Osteocyte (in vitro differentiated cells): ENCODE results near the gene TMEM231. TPM values are rescaled to one million over a fixed set of nuclear protein-coding genes. Genes with fewer than 3 reads are reported as not detected.
"Not testable (repeated sequence)": the region's sequence is repeated elsewhere in the genome, so short reads cannot be mapped to it uniquely, and the experiment has no call there.

ENCODE experiments used
- DNase-seq: peaks from one replicate; pipeline ENCODE4 v3.0.0; 2021; ENCODE audit warnings: mixed read lengths; ENCODE audit not compliant: unreplicated experiment; ENCODE audit errors: extremely low spot score
- H3K27ac Mint-ChIP-seq: one replicate; pipeline ENCODE4 v1.8.0; 2021; ENCODE audit warnings: mild to moderate bottlenecking, mixed read lengths; ENCODE audit not compliant: unreplicated experiment
- H3K27me3 Mint-ChIP-seq: one replicate; pipeline ENCODE4 v1.8.0; 2021; ENCODE audit warnings: mixed read lengths; ENCODE audit not compliant: unreplicated experiment
- H3K36me3 Mint-ChIP-seq: one replicate; pipeline ENCODE4 v1.8.0; 2021; ENCODE audit warnings: mixed read lengths; ENCODE audit not compliant: unreplicated experiment
- H3K4me1 Mint-ChIP-seq: one replicate; pipeline ENCODE4 v1.8.0; 2021; ENCODE audit warnings: mixed read lengths; ENCODE audit not compliant: unreplicated experiment
- H3K4me3 Mint-ChIP-seq: one replicate; pipeline ENCODE4 v1.8.0; 2021; ENCODE audit warnings: mild to moderate bottlenecking, moderate library complexity, mixed read lengths; ENCODE audit not compliant: unreplicated experiment
- H3K9me3 Mint-ChIP-seq: one replicate; pipeline ENCODE4 v1.8.0; 2021; ENCODE audit warnings: mixed read lengths; ENCODE audit not compliant: unreplicated experiment
- CTCF ChIP-seq: fragments of 200-600 bp; sonication (generic); IDR thresholded peaks from 2 replicates; pipeline ENCODE4 v1.5.0; 2021; ENCODE audit warnings: antibody characterized with exemption, mild to moderate bottlenecking, moderate library complexity
- total RNA-seq: library from RNA; stranded (reverse); gene quantifications from 2 replicates; pipeline ENCODE4 v1.2.1, GENCODE V29; 2021

The TMEM231 gene
- total RNA-seq, 1 donor from 2014 or later, result 8.3 TPM

- Mint-ChIP-seq H3K4me3 (no peak overlapping the region), H3K9me3 (no peaks in the 10 kb centered on the region), H3K4me1 (peaks cover 24% of the 10 kb centered on the region), H3K27me3 (peaks cover 16% of the 10 kb centered on the region), H3K36me3 (no peaks in the 10 kb centered on the region), H3K27ac (no peak overlapping the region)
- DNase-seq, result no peak
- TF ChIP-seq CTCF, result no peak
These were observed 2.9 kb upstream of the TMEM231 start for GRCh38 chr16:75558846-75559401.

GRCh38 chr16:75556431-75556950 is 439 bp upstream of the TMEM231 start:
- Mint-ChIP-seq H3K4me3 (peak overlapping the region; percentile 97), H3K4me1 (peaks cover 24% of the 10 kb centered on the region), H3K27me3 (no peaks in the 10 kb centered on the region), H3K36me3 (no peaks in the 10 kb centered on the region), H3K9me3 (no peaks in the 10 kb centered on the region), H3K27ac (peak overlapping the region; percentile 99)
- no peak for TF ChIP-seq CTCF
- no peak for DNase-seq

- peak; percentile 94 for DNase-seq
- H3K36me3 Mint-ChIP-seq, result no peaks in the 10 kb centered on the region
- no peaks in the 10 kb centered on the region for H3K27me3 Mint-ChIP-seq
- no peak for TF ChIP-seq CTCF
- H3K4me3 Mint-ChIP-seq, result peak overlapping the region; percentile 97
- peak overlapping the region; percentile 99 for H3K27ac Mint-ChIP-seq
- peaks cover 24% of the 10 kb centered on the region for H3K4me1 Mint-ChIP-seq
- H3K9me3 Mint-ChIP-seq, result no peaks in the 10 kb centered on the region
These were observed 792 bp downstream of the TMEM231 start for GRCh38 chr16:75555213-75555706.

GRCh38 chr16:75552951-75553350 is 3.1 kb downstream of the TMEM231 start:
- no peaks in the 10 kb centered on the region for H3K9me3 Mint-ChIP-seq
- H3K27ac Mint-ChIP-seq, result no peak overlapping the region
- TF ChIP-seq CTCF, result no peak
- no peaks in the 10 kb centered on the region for H3K36me3 Mint-ChIP-seq
- DNase-seq, result no peak
- no peak overlapping the region for H3K4me3 Mint-ChIP-seq
- peaks cover 14% of the 10 kb centered on the region for H3K4me1 Mint-ChIP-seq
- no peaks in the 10 kb centered on the region for H3K27me3 Mint-ChIP-seq

- H3K27ac Mint-ChIP-seq, result no peak overlapping the region
- peaks cover under 1% of the 10 kb centered on the region for H3K36me3 Mint-ChIP-seq
- peak; percentile 41 for TF ChIP-seq CTCF
- H3K4me1 Mint-ChIP-seq, result peaks cover 5% of the 10 kb centered on the region
- H3K9me3 Mint-ChIP-seq, result no peaks in the 10 kb centered on the region
- no peak overlapping the region for H3K4me3 Mint-ChIP-seq
- no peak for DNase-seq
- H3K27me3 Mint-ChIP-seq, result no peaks in the 10 kb centered on the region
These were observed 5.8 kb downstream of the TMEM231 start for GRCh38 chr16:75550211-75550662.

- not testable (repeated sequence) for H3K36me3 Mint-ChIP-seq, H3K9me3 Mint-ChIP-seq, H3K27me3 Mint-ChIP-seq, H3K27ac Mint-ChIP-seq, H3K4me3 Mint-ChIP-seq, DNase-seq, H3K4me1 Mint-ChIP-seq
These were observed 7.6 kb downstream of the TMEM231 start for GRCh38 chr16:75548456-75548855.
